Loucy (cell line): ENCODE measurements around the gene CDX1.

ENCODE experiments used
- H2AFZ ChIP-seq: fragments of 200-600 bp; sonication (generic); 2 replicates; pipeline ENCODE4 v1.6.0; 2016; ENCODE audit warnings: antibody characterized with exemption, mild to moderate bottlenecking, low read length, moderate library complexity
- H3F3A ChIP-seq: fragments of 200-600 bp; 2 replicates; pipeline ENCODE4 v1.6.0; 2016; ENCODE audit warnings: antibody characterized with exemption, low read depth, mild to moderate bottlenecking
- H3K27me3 ChIP-seq: fragments of 200-600 bp; sonication (generic); 2 replicates; pipeline ENCODE4 v1.6.1; 2014; ENCODE audit warnings: low read length, mild to moderate bottlenecking; ENCODE audit not compliant: insufficient read depth, poor library complexity, severe bottlenecking
- H3K36me3 ChIP-seq: fragments of 200-600 bp; sonication (generic); 2 replicates; pipeline ENCODE4 v1.6.1; 2016; ENCODE audit warnings: low read length; ENCODE audit not compliant: insufficient read depth
- H3K4me1 ChIP-seq: fragments of 200-600 bp; sonication (generic); 2 replicates; pipeline ENCODE4 v1.5.1; 2014; ENCODE audit warnings: low read length, mild to moderate bottlenecking; ENCODE audit not compliant: insufficient read depth, poor library complexity, severe bottlenecking
- H3K4me2 ChIP-seq: fragments of 200-600 bp; sonication (generic); 2 replicates; pipeline ENCODE4 v1.6.0; 2014; ENCODE audit warnings: antibody characterized with exemption, low read length, low read depth, mild to moderate bottlenecking; ENCODE audit not compliant: poor library complexity, severe bottlenecking
- H3K4me3 ChIP-seq: fragments of 200-600 bp; sonication (generic); 2 replicates; pipeline ENCODE4 v1.5.1; 2014; ENCODE audit warnings: low read length, mild to moderate bottlenecking, mixed read lengths; ENCODE audit not compliant: poor library complexity, severe bottlenecking
- H3K79me2 ChIP-seq: fragments of 200-600 bp; sonication (generic); 2 replicates; pipeline ENCODE4 v1.6.1; 2014; ENCODE audit warnings: low read length; ENCODE audit not compliant: insufficient read depth
- H3K9ac ChIP-seq: fragments of 200-600 bp; sonication (generic); 2 replicates; pipeline ENCODE4 v1.6.0; 2014; ENCODE audit warnings: mild to moderate bottlenecking, low read depth, low read length, moderate library complexity; ENCODE audit not compliant: poor library complexity, severe bottlenecking
- H3K9me2 ChIP-seq: fragments of 200-600 bp; sonication (generic); replicated peaks from 2 replicates; pipeline ENCODE4 v1.6.1; 2016; ENCODE audit warnings: low read depth, low read length, mixed read lengths
- H3K9me3 ChIP-seq: fragments of 200-600 bp; sonication (generic); 2 replicates; pipeline ENCODE4 v1.6.1; 2014; ENCODE audit warnings: mild to moderate bottlenecking, antibody characterized with exemption, low read length, low read depth; ENCODE audit not compliant: insufficient read depth
- H4K20me1 ChIP-seq: fragments of 200-600 bp; sonication (generic); 2 replicates; pipeline ENCODE4 v1.6.0; 2014; ENCODE audit warnings: antibody characterized with exemption, low read length, mild to moderate bottlenecking; ENCODE audit not compliant: insufficient read depth, poor library complexity, severe bottlenecking
- CTCF ChIP-seq: fragments of 200-600 bp; sonication (generic); conservative IDR thresholded peaks from 2 replicates; pipeline ENCODE4 v1.5.1; 2014; ENCODE audit warnings: mild to moderate bottlenecking, antibody characterized with exemption, low read length
- EZH2phosphoT487 ChIP-seq: fragments of 200-600 bp; IDR thresholded peaks from 2 replicates; pipeline ENCODE4 v1.6.1; 2018; ENCODE audit warnings: antibody characterized with exemption, mild to moderate bottlenecking, moderate library complexity, borderline replicate concordance

Gene CDX1

DNA sequence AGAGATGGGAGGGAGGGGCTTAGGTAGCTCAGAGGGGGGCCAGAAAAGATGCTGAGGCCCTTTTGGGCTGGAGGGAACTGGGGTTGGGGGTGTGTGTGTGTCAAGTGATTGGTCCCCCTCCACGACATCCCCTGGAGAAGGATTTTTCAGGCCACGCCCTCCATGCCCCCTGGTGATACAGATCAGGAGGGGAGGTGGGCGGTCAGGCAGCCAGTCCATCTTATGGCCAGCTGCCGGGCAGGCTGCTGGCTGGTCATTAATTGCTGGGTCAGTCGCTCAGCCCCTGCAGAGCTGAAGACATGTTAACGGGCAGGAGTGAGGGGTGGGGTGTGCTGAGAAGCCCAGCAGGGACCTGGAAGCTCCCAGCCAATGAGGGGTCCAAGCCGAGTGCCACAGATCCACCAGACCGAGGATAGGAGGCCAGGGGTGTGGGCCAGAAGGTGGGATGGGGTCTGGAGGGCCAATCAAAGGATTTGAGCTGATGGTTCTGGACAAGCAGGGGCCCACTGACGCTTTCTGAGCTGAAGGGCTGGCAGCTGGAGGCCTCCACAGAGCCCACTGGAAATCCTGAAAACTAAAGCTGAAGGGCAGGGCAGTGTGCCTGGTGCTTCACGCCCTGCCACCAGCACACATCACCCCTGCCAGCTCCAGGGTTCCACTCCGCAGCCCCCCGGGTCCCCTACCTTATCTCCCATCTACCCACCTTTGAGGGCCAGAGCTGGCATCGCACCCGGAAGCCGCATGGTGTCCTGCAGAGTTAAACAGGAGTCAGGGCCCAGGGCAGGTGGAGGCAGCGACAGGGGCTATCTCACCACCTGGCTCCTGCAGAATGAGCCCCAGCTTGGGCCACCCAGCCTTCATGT is 30.0 kb upstream of the CDX1 start:
- Histone ChIP-seq H4K20me1 (no peaks in the 10 kb centered on the region), H3K4me2 (no peak overlapping the region), H3K4me1 (no peaks in the 10 kb centered on the region), H3K9ac (no peak overlapping the region), H3K36me3 (no peaks in the 10 kb centered on the region), H3F3A (no peaks in the 10 kb centered on the region), H3K79me2 (no peaks in the 10 kb centered on the region), H3K9me2 (no peaks in the 10 kb centered on the region), H3K4me3 (no peak overlapping the region), H3K27me3 (no peaks in the 10 kb centered on the region), H2AFZ (no peak overlapping the region), H3K9me3 (no peaks in the 10 kb centered on the region)
- TF ChIP-seq EZH2phosphoT487, result no peak
- TF ChIP-seq CTCF, result no peak

GRCh38 chr5:150137168-150137957 is 29.2 kb upstream of the CDX1 start:
- no peaks in the 10 kb centered on the region for H3K9me2 ChIP-seq
- H3K4me2 ChIP-seq, result no peak overlapping the region
- H3F3A ChIP-seq, result no peaks in the 10 kb centered on the region
- H3K36me3 ChIP-seq, result no peaks in the 10 kb centered on the region
- H3K79me2 ChIP-seq, result no peaks in the 10 kb centered on the region
- TF ChIP-seq CTCF (no peak), EZH2phosphoT487 (no peak)
- no peak overlapping the region for H3K9ac ChIP-seq
- H2AFZ ChIP-seq, result no peak overlapping the region
- no peaks in the 10 kb centered on the region for H3K4me1 ChIP-seq
- H4K20me1 ChIP-seq, result no peaks in the 10 kb centered on the region
- no peaks in the 10 kb centered on the region for H3K27me3 ChIP-seq
- H3K4me3 ChIP-seq, result no peak overlapping the region
- H3K9me3 ChIP-seq, result no peaks in the 10 kb centered on the region

- no peak overlapping the region for H3K4me2 ChIP-seq
- no peak overlapping the region for H3K9ac ChIP-seq
- H2AFZ ChIP-seq, result no peak overlapping the region
- no peaks in the 10 kb centered on the region for H3K4me1 ChIP-seq
- H3K9me3 ChIP-seq, result no peaks in the 10 kb centered on the region
- H3K27me3 ChIP-seq, result no peaks in the 10 kb centered on the region
- H3K36me3 ChIP-seq, result no peaks in the 10 kb centered on the region
- H3F3A ChIP-seq, result no peaks in the 10 kb centered on the region
- no peaks in the 10 kb centered on the region for H3K79me2 ChIP-seq
- no peak for TF ChIP-seq EZH2phosphoT487
- TF ChIP-seq CTCF, result no peak
- no peaks in the 10 kb centered on the region for H4K20me1 ChIP-seq
- no peaks in the 10 kb centered on the region for H3K9me2 ChIP-seq
- H3K4me3 ChIP-seq, result no peak overlapping the region
These were observed 28.6 kb upstream of the CDX1 start for GRCh38 chr5:150137997-150138396.
